Activated CD4-positive, alpha-beta T cell treated with anti-CD3 and anti-CD28 coated beads, Interleukin-2, Interleukin-4, amounts not matched to agents 100 ng/mL and 50 ng/mL, durations not matched to agents 16 hours and 8 hours (primary cell): ENCODE results near the gene DCTN3.

Source experiments
- DNase-seq: peaks from one replicate; pipeline ENCODE4 v3.0.0-alpha.2; 2020; ENCODE audit warnings: low spot score

The DCTN3 gene

DNA sequence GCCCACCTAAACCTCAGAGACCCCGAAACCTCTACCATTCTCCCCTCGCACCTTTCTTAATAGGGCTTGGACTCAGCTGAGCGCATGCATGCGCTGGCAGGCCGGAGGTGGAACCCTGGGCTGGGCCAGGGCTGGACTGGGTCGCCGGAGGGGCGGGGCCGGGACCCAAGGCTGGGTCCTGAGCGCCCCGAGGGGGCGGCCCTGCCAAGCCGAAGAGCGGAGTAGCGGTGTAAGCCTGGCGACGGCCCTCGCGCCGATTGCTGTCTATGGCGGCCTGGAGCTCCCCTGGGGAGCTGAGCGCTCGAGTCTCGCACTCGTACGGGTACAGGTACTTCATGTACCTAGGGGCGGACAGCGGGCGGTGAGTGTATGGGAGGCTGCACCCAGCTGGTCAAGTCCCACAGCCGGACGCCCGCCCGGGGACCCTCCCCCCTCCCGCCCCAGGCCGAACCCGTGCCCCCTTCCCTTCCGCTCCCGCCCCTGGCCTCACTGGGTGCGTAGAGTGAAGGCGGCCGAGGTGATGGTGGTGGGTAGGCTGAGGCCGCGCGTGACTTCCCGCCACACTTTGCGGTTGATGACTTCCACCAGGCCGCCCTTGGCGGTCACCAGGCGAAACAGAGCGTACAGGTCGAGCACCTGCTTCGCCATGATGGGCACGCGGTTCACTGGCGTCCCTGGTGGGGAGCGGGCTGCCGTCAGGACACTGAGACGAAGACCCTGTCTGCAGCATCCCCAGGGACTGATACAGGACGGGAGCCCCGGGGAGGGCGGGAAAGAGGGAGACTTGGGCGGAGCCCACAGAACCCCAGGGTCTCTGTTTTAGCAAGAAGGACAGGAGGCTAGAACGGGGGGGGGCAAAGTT is 3.3 kb upstream of the DCTN3 start:
- DNase-seq: no peak

DNA sequence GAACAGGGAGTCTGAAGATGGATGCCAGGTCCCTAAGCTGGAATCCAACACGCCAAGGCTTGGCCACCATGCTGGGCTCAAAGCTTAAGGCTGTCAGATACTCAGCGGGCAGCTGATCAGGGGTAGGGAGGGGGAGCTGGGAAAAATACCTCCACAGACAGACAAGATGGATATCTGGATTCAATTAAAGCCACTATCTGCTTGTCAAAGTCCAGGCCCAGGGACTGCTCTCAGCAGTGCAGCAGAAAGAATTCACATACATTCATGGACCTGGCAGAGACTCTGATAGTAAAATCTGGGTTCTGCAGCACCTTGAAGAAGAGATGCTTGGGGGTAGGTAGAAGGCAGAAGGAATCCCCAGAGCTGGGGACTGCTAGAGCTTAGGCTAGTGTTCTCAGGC is 5.2 kb downstream of the DCTN3 start:
- DNase-seq: no peak

- DNase-seq: peak; percentile 84
Observed at GRCh38 chr9:34612788-34613390, 7.4 kb downstream of the DCTN3 start.

DNA sequence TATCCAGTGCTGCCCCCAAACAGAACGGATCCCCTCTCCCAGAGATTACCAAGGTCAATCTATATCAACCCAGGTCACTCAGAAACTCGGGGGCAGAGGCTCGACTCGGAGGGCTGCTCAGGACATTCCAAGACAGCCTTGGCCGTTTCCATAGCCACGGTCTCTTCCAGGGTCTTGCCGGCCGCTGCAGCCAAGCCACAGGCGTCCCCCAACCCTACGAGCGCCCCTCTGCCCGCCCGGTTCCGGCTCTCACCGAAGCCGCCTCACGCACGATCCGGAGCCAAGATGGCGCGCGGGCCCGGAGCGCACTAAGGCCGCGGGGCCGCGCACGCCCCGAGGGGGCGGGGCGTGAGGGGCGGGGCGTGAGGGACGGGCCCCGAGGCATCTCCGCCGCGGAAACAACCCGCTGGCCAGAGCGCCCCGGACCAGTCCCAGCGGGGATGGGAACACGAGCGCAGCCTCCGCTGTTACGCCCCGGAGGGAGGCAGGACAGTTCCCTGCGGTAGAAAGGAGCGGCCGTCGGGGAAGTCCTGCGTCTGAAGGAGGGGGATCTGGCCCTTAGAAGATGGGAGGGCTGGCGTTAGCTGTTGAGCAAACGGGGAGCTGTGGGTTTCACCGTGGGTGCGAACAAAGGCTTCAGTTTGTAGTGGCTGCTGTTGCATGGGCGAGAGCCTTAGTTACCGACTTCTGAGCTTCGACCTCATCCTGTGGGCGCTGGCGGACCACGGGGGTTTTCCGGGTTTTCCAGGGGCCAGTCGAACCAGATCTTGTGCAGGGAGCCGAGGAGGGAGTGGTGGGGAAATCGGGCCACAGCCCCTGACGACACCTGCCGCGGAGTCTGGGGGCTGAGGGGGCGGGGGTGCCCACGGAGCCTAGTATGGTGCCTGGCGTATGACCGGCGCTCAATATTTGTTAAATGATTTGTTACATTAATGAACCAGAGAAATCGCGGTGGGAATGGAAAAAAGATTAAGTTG is 8.2 kb downstream of the DCTN3 start, which contains the start of gene RPP25L:
RPP25L (minus strand) TSS at position 287 of the 977 bp plus-strand sequence. CDS start 801 bp downstream, outside the sequence.
- peak; percentile 81 for DNase-seq

DNA sequence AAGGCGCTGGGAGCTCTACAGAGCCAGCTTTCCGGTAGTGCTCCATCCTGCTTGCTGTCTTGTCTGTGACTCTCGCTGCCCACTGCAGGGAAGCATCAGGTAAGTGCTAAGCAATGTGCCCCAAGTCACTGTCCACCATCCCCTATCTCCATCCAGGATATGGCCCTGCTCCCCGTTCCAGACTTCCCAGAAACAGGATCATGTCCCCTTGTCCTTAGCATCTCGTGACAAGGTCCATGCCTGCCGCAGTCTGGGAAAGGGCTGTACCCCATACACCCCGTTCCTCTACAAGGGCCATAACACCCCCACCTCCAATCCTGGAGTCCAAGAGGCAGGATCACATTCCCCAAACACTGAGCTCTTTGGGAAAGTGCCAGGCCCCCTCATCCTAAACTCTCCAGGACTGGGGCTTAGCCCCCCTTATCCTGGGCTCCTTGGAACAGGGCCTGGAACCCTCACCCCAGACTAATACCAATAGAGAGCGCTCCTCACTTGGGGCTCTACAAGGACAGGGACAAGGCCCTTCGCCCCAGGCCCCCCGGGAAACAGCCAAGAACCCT is 9.0 kb downstream of the DCTN3 start:
- no peak for DNase-seq

DNA sequence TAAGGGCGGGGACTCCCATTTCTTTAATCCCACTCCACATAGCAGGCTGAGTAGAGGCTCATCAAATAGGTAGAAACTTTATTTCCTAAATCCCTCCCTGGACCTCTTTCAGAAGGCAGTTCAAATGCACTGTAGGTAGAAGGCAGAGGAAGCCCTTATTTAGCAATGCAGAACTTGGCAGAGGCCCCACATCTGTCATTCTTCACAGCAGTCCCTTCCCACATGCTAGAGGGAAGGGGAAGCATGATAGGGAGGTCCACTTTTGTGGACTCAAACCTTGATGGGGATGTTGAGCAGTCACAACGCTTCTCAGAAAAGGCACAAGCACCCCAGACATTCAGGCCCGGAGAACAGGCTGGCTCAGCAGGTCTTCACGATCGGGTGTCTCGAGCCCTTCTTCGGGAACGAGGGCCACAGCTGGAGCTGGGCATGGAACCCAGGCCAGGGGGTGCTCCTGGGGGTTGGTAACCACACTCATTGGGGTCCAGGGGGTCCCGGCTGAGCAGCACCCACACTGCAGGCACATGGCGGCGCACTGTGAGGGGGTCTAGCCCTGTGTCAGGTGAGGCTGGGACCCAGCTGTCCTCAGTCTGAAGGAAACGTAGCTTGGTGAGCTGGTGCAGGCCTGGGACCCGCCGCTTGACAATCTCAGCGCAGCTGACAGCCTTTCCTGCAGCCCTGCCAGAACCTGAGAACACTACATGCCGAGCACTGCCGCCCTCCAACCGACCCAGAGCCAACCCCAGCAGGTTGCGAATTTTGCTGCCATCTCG is 9.7 kb downstream of the DCTN3 start:
- DNase-seq: no peak

DNA sequence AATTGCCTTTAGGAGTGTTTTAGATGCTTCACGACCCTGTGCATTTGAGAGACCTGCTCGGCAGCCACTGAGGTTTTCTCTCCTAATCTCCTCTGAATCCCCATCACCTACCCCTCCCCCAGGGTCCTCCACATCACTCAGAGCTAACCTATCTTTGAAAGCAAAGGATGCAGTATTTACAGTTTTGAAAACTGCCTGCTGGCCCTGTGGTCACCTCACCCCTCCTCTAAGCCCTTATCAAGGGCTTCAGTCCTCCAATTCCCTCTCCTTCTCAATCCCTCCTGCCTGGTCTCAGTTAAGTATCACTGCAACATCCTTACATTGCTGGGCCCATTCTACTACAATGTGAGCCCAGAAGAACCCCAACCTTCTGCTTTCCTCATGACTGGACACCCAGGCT is 13.0 kb downstream of the DCTN3 start:
- DNase-seq: no peak

DNA sequence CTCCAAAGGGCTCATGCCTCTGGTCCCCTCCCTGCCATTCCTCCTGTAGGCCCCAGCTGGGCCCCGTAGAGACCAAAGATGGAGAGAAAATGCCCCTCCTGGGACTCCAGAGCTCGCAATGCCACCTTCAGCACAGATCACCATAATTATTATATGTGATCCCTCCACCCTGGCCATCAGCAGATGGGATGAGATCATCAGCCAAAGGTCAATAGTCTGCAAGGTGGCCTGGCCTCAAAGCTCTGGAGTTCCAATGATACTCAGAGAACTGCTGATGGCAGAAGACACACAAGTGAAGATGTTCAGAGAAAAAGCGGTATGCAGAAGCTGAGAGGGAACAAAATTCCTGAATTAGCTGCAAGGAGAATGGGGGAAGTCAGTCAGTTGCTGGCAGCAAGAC is 13.4 kb downstream of the DCTN3 start:
- no peak for DNase-seq

DNA sequence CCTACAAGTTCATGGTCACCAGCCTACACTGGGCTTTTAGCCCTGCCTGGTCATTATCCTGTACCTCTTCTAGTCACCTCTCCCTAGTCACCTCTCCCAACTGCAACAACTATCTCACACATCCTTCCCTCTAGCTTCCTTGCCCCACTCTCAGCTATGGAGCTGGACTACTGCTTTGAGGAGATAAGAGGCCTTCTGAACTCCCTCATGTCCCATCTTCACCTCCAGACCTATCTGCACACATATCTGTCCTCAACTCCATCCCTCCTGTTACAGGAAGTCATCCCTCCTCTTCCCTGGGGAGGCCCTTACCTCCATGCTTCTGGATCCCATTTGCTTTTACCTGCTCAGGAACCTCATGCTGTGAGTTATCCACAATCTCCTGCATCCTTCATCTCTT is 14.1 kb downstream of the DCTN3 start:
- DNase-seq: no peak

- DNase-seq: peak; percentile 84
Observed at GRCh38 chr9:34603610-34604231, 16.6 kb downstream of the DCTN3 start.

DNA sequence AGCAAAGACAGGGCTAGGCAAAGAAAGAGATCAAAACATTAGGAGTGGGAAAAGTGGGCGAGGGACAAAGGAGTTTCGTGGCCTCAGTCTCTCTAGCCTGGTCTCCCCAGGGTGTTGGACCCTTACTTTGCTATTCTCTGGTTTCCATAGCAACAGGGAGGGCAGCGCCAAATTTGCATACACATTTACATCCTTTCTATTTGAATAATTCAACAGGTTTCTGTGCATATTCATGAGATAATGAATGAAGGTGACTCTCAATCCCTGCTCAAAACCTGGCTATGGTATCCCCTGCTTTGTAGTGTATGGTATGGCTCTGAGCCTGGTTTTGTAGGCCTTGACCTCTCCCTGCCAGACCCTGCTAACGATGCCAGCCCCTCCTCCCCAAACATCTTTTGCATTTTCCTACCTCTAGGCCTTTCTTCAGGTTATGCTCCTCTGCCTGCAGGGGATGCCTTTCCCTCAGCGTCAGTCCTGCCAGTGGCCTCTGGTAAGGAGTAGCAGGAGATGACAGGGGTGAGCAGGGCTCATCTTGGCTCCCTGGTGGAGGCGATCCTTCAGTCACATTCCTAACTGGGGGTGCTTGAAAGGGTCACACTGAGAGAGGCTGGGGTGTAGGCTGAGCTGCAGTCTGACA is 18.2 kb downstream of the DCTN3 start:
- no peak for DNase-seq

DNA sequence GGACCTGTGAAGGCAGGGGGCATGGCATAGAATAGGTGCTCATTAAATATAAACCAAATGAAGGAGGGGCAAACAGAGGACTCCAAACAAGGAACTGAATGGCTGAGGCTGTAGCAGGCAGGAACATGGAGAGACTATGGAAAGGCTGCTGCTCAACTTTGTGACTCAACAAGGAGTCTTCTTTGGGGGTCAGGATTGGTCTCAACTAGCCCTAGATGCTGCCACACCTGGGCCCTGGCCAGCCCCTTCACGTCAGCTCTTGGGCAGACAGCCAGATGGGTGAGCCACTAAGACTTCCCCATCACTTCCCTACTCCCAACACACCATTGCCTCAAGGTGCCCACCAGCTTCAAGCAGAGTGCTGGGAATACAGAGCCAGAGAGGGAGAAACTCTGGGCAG is 19.4 kb downstream of the DCTN3 start:
- DNase-seq: no peak

- DNase-seq: no peak
Observed at GRCh38 chr9:34599546-34599945, 20.7 kb downstream of the DCTN3 start.

GRCh38 chr9:34594177-34594576 is 26.1 kb downstream of the DCTN3 start:
- no peak for DNase-seq

DNA sequence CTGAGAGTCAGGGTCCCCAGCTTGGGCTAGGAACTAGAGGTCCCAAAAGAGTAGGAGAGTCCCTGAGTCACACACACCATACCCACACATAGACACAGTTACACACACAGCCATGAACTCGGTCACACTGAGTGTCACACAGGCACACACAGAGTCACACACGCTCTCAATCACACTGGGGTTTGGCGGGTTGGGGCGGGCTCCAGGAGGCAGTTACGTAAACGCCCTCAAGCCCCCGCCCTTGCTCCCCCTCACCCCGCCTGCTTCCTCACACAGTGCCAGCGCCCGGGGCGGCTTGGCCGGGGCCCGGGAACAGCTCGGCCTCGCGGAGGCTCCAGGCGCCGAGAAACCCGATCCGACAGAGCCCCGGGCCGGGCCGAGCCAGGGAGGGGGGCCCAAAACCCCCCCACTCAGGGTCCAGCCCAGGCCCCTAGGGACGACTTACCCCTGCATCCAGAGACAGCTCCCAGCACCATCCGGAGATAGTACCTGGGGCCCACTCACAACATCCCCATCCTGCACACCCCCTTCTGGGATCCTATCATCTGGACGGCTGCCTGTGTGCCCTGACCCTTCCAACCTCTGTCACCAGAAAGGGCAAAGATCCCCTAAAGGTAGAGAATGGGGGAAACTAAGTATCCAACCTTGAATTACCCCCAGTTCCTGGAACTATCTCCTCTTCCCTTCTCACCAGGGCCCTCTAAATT is 27.2 kb downstream of the DCTN3 start:
- no peak for DNase-seq

GRCh38 chr9:34591917-34592866 is 28.1 kb downstream of the DCTN3 start:
- no peak for DNase-seq

GRCh38 chr9:34591248-34591916 is 28.9 kb downstream of the DCTN3 start:
- DNase-seq: peak; percentile 74
